T-helper 2 cell (primary cell): Measurements from ENCODE around the gene NUDT1.

ENCODE experiments used
- DNase-seq, 5 experiments: peaks; one replicate each; pipeline versions ENCODE4 v3.0.0 to v3.0.0-alpha.2; 2012 to 2022

Gene NUDT1

DNA sequence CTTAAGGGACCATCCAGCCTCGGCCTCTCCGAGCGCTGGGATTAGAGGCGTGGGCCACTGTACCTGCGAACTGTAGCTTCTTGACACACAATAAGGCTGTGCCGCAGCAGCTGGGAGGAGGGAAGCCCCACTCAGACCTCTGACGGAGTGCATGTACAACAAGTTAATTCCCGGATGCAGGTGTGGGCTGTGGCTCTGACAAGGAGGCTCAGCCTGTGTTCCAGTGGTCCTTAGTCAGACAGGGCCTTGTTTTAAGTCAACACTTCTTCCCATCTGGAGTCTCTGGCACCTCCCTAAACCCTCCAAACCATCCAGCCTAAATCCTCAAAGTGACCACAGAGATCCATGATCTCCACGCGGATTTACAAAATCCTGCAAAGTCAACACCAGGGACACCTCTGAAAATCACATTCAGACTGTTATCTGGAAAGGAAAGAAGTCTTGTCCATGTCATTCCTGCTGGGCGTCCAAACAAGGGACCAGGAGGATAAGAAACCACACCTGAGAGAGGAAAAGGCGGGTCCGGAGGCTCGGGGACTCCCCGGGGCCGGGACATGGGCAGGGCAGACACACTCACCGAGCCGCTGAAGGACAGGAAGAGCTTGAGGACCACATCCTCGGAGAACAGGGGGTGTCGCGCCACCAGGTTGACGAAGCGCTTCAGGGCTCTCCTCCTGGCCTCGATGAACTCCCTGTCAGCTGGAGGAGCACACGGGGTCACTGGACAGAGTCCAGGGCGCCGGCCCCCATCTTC lies 29.4 kb downstream of the NUDT1 start:
- no peak for DNase-seq

DNA sequence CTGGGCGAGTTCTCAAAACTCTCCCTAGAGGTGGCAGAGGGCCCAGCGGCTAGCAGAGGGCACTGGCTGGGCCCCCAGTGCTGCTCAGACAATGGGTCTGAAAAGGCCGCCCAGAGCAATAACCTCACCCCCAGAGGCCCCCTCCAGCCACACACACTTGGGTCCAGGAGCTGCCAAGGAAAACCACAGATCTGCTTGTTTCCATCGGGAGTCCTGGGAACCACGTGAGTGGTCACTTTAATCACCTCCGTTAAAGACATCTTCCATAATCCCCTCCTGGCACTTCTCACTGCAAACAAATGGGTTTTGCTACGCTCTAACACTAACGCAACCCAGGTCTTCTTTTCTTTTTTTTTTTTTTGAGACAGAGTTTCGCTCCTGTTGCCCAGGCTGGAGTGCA lies 30.0 kb downstream of the NUDT1 start:
- no peak for DNase-seq

DNA sequence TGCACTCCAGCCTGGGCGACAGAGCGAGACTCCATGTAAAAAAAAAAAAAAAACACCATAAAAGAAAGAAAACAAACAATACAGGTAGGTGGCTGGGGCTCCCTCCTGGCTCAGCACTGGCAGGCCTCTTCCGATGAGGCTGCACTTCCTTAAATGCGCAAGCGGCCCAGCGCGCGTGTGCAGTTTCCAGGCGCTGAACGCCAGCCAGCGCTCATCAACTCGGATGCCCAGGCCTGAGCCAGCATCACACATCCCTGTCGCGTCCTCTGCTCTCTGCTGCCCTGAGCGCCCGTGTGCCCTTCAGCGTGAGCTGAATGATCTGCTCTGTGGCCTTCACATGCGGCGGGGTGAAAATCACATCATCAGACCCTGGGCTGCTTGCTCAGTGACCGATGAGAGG lies 31.8 kb downstream of the NUDT1 start:
- DNase-seq, result no peak

DNA sequence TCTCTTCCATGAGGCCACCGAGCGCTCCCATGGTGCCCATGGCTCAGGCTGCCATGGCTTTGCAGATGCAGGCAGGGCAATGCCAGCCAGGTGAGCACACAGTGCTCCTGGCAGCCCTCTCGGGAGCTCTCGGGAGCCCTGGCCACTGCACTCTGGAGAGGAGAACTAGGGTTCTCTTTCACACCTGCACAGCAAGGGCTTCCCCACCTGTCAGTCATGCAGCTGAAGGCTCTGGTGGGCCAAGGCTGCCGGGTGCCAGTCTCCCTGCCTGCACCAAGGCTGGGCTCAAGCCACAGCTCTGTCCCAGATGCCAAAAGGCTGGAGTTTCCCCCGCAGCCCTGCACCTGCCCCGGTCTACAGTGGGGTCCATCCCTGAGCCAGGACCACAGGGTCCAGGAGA lies 32.6 kb downstream of the NUDT1 start:
- DNase-seq, result no peak

DNA sequence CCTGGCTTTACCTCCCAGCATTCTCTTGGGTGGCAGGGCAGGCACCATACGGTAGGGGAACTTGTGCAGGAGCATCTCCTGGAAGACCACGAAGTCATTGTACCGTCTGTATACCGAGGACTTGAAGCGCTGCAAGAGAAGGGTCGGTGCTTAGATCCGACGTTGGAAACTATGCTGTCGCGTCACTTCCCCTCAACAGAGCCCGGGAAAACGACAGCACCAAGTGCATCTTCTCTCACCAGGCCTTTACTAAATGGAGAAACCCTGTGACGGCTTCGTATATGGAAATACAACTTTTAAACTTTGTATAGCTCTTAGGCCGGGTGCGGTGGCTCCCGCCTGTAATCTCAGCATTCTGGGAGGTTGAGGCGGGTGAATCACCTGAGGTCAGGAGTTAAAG lies 33.1 kb downstream of the NUDT1 start:
- DNase-seq, result no peak

DNA sequence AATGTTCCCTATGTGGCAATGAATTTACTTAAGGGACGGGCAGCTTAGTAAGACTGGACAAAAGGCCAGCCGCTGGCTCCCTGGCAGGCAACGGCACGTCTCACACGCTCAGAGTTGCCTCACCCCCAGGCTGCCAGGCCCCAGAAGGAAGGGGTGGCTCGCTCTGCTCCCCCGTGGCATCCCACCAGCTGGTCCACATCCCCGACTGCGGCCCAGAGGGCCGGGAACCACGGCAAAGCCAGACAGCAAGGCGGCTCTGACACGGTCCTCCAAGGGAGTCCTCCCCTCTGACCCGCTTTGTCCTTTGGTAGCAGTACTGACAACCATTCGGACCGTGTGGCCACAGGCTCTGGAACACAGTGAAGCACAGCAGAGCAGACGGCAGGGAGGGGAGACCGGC lies 34.1 kb downstream of the NUDT1 start:
- no peak for DNase-seq

DNA sequence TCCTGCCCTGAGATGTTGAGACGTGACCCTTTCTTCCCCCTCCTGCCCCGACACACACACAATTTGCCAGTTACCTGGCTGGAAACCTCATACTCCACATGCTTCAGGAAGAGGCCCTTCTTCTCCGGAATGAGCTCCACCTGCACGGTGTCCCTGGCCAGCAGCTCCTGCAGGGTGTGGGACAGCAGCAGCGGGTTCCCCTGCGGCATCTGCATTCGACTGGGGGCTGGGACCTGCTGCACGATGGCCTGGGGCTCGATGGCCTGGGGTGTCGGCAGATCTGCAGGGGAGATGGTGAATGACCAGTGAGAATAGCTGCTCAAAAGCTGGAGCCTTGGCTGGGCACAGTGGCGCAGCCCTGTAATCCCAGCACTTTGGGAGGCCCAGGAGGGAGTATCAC lies 36.0 kb downstream of the NUDT1 start:
- no peak for DNase-seq

DNA sequence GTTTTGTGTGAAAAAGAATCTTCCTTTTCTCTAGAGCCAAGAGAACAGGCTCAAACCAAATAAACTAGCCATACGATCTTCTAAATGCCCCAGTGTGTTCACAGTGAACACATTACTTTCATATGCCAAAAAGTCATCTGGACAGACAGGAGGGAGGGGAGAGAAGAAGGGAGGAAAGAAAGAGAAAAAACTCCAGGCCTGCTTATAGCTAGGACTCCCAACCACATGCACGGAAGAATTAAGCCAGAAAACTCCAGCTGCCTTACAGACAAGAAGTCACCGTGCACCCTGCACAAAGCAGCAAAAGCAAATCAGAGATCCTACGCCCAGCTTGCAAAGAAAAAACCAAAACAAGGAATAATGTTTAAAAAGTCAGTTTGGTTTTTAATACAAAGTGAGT lies 37.9 kb downstream of the NUDT1 start:
- DNase-seq, result no peak

DNA sequence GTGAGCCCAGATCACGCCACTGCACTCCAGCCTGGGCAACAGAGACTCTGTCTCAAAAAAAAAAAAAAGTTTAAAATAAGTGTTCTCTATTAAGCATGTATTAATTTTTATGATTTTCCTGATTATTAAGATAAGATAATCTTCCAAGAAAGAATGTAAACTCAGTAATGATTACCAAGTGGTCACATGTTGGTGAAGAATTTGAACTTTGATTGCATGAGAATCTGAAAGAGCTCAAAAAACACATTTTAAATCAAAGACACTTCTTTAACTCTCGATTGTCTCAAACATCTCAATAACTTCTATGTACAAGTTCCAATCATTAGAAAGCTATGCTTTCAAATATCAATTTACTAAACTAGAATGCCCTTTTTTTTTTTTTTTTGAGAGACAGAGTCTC lies 38.4 kb downstream of the NUDT1 start:
- no peak for DNase-seq

DNA sequence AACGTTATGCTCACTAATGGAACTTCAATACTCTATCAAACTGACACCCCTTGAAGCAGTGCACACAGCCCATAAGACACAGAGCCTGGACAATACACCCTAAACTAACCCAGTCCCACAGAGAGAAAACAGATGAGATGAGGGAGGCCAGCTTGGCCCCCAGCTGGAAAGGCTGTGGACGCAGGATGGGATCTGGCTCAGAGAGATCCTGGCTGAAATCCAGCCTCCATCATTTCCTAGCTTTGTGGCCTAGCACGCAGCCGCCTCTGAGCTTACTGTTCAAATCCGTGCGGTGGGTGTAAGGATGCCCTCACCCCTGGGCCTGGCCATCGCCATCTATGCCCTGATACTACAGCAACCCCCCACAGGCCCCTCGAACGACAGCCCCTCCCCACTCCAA lies 39.5 kb downstream of the NUDT1 start:
- no peak for DNase-seq

DNA sequence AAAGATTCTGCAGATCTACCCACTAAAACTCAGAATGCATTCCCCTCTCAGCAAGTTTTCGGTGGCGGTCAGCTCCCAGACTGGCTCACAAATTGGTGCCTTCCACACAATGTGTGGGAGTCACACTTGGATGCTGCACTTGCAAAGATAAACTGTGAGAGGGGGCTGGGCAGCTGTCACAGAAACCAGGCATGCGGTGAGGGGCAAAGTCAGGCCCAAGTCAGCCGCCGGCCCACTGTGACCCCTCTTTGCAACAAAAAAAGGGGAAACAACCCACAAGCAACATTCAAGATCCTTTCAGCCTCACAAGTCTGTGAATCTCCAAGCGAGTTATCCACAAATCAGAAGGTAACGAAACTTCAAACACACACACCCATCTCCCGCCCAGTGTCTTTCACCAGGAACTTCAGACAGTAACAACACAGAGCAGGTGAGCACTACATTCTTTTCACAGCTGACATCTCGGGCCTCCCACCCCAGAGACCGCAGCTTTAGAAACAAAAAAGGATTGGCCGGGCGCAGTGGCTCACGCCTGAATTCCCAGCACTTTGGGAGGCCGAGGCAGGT lies 40.2 kb downstream of the NUDT1 start:
- DNase-seq, result no peak

DNA sequence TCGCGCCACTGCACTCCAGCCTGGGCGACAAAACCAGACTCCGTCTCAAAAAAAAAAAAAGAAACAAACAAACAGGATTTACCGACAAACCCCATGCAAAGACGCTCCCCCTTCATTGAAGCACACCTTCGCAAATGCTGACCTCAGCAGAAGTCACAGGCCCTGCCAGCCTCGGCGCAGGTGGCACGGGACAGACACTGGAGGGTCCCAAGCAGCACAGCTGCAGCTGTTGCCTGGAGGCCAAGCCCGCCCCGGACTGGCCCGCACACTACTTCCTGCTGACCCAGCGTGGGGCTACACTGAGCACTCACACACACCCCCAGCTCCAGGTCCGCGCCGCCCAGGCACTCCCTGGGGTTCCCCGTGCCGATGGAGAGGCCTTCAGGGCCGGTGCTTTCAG lies 41.0 kb downstream of the NUDT1 start:
- no peak for DNase-seq

DNA sequence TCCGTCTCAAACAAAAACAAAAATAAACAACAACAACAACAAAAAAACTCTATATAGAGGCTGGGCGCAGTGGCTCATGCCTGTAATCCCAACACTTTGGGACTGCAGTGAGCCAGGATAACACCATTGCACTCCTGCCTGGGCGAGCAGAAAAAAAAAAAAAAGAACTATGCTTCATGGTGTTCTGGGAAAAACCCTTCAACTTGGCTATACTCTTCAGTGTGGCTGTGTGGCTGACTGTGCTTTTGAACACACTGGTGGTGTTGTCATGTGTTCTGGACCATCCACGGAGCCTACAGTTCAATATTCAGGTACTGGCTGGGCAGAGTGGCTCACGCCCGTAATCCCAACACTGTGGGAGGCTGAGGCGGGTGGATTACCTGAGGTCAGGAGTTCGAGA lies 45.7 kb downstream of the NUDT1 start:
- DNase-seq, result no peak

DNA sequence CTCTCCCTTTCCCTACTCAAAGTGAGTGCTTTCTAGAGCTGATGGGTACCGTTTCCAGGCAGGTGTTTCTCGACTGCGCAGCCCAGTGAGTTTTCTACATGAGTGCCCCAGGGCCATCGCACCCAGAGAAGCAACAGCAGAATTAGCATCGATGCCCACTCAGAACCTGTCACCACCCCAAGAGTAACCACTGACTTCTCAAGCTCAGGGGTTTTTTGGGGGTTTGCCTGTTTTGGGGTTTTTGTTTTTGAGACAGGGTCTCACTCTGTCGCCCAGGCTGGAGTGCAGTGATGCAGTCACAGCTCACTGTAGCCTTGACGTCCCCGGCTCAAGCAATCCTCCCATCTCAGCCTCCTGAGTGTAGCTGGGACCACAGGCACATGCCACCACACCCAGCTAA lies 46.5 kb downstream of the NUDT1 start:
- DNase-seq, result no peak

DNA sequence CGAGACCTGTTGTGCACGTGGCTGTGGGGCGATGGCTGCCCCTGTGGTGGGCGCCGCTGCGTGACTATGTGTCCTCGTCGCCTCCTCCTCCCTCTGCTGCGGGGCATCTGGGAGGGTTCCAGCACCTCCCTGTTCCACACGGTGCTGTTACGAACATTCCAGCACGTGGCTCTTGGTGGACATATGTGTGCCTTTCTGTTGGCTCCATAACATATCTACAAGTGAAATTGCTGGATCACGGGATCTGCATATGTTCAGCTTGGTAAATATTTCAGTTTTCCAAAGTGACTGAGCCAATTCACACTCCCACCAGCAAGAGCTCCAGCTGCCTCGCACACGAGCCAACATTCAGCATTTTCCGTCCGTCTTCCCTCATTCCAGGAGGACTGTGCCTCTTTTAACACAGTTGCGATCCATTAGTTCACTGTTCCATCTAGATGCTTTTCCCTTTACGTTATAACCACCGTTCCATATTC lies 47.1 kb downstream of the NUDT1 start:
- DNase-seq, result no peak

DNA sequence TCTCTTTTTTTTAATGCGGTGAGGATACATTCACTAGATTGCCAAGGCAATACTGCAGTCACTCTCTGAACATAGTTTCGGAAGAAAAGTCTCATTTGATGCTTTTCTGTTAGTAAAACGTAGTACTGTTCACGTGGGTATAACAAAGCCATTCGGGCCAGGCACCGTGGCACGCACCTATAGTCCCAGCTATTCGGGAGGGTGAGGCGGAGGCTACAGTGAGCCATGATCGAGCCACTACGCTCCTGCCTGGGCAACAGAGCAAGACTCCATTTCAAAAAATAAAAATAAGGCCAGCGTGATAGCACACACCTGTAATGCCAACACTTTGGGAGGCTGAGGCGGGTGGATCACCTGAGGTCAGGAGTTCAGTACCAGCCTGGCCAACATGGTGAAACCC lies 47.6 kb downstream of the NUDT1 start:
- DNase-seq, result no peak

DNA sequence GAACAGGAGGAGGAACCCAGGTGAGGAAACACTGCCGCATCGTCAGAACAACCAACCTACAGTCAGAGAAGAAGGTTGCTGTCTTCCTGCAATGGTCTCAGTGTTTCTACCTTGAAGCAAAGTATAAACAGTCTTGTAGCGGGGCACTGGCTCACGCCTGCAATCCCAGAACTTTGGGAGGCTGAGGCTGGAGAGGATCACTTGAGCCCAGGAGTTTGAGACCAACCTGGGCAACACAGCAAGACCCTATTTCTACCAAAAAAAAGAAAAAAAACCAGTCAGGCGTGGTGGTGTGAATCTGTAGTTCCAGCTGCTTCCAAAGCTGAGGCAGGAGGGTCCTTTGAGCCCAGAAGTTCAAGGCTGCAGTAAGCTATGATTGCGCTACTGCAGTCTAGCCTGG lies 48.9 kb downstream of the NUDT1 start:
- no peak for DNase-seq

DNA sequence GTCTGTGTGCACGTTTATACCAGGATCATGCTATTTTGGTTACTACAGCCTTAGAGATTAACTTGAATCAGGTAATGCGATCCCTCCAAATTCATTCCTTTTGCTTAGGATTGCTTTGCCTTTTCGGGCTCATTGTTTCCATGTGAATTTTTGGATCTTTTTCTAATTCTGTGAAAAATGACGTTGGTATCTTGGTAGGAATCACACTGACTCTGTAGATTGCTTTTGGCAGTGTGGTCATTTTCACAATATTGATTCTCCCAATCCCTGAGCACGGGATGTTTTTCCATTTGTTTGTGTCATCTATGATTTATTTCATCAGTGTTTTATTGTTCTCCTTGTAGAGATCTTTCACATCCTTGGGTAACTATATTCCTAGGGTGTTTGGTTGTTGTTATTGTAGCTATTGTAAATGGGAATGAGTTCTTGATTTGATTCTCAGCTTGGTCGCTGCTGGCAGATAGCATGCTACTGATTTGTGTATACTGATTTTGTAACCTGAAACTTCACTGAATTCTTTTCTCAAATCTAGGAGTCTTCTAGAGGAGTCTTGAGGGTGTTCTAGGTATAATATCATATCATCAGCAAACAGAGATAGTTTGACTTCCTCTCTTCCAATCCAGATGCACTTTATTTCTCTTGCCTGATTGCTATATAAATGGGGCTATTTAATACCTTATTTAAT lies 54.1 kb downstream of the NUDT1 start:
- DNase-seq, result no peak

DNA sequence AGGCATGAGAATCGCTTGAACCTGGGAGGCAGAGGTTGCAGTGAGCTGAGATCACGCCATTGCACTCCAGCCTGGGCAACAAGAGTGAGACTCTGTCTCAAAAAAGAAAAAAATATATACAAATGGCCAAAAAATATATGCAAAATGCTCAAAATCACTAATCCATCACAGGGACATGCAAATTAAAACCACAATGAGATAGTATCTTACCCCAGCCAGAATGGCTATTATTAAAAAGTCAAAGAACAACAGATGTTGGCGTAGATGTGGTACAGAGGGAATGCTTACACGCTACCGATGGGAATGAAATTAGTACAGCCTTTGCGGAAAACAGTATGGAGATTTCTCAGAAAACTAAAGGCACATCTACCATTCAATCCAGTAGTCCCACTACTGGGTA lies 54.8 kb downstream of the NUDT1 start:
- DNase-seq, result no peak

DNA sequence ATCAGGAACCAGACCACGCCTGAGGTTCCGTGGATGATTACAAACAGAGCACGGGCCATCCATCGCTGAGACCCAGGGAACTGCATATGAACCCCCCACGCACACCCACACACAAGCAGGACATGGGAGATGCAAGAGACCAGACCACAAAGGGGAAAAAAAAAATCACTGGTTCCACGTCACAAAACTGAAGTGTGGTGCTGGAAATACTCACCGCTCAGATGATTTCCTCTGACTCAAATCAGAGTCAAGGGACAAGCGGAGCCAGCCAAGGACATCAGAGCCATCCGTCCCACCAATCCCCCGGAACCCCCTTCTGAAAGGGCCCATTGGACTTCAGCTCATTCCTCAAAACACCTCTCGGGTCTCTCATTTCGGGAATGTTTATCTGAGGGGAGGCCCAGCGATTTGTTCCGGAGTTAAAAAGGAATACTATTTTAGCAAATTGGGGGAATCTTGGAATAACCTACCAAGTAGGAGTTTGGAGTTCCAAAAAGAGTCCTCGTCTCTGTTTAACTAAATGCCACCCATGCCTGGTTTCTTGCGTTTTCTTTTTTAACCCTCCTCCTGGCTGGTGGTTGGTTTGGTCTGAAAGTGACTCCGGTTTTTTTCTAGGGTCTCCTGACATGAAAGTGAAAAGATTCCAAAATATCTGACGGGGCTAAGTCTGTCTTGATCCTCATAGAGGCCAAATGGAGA lies 57.3 kb downstream of the NUDT1 start:
- DNase-seq, result peak in 1 of 5 experiments; percentile 31

DNA sequence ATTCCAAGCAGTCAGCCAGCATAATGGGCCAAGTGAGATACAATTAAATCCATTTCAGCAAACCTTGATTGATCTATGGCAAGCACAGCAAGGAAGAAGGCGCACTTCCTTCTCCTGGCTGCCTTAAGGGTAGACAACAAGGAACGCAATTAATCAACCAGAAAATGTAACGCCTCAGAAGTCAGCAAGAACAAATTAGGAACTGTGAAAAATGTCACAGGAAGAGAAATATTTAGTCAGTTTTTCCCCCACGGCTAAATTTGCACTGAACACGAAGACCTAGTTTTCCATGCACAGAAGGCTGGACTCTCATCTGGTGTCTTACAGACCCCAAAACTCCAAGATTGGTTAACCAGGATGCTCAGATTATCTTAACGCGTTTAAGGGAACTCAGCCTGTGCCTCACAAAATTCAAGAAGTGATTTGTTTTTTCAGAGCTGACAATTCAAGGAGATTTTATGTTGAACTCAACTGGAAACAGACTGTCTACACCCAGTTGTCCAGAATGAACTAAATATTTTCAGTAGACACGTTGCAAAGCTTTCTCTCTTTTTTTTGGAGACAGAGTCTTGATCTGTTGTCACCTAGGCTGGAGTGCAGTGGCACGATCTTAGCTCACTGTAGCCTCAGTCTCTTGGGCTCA lies 58.0 kb downstream of the NUDT1 start:
- no peak for DNase-seq
